ENCODE measurements around the gene PARD3. TPM values are rescaled to one million over a fixed set of nuclear protein-coding genes. Genes with fewer than 3 reads are reported as not detected.

Gene PARD3
- total RNA-seq, 2 donors from 2014 or later = 41.7 to 48.8 TPM

- TF ChIP-seq CTCF (IDR thresholded peaks at IDR 0.05) = no peak
- intact Hi-C loops (cut with DNase I) = no loop called here
- Histone ChIP-seq H3K4me3 (no peak overlapping the region), H3K27ac (peak overlapping the region; percentile 29), H3K9ac (ENCODE audit: low read depth in 2 of 2, low read length in 2 of 2) (no peak overlapping the region), H3K9me3 (no peaks in the 10 kb centered on the region), H3K36me3 (no peaks in the 10 kb centered on the region), H3K27me3 (no peaks in the 10 kb centered on the region), H3K4me1 (no peaks in the 10 kb centered on the region)
- DNase-seq = peak; percentile 51
These were observed 608.2 kb downstream of the PARD3 start for GRCh38 chr10:34206935-34207268.

DNA sequence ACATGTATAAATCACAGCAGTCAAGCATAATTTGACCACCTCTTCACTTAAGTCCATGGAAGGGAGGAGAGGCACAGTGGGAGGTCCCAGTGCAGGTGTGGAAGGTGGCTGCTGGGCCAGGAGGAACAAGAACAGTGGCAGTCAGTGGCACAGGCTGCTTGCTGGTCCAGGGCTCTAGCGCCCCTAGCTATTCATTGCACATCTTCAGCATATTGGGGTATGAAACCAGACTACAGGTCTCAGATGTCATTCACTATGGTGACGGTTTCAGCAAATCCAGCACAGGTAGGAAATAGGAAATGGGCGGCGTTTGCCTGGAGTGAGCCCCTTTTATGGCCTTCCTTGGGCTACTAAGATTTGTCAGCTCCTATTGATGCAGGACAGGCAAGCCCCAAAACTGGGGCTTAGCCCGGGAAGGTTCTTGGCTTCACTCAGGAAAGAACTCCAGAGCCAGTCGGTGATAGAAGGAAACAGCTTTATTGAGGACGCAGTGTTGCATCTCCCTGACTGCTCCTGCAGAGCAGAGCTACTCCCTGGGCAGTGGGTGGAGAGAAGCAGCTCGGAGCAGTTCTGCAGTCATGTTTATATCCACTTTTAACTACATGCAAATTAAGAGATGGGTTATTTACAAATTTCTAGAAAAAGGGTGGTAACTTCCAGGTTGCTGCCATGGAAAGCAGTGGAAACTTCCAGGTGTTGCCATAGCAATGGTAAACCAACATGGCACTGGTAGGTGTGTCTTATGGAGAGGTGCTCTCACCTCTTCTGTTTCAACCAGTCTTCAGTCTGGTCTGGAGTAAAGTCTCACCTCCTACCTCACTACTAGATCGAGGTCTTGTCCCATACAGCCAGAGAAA is 608.8 kb downstream of the PARD3 start:
- intact Hi-C loops (cut with DNase I) = no loop called here
- no peaks in the 10 kb centered on the region for H3K4me1 ChIP-seq
- DNase-seq = peak; percentile 34
- H3K9me3 ChIP-seq = no peaks in the 10 kb centered on the region
- no peak for TF ChIP-seq CTCF (IDR thresholded peaks at IDR 0.05)
- no peaks in the 10 kb centered on the region for H3K27me3 ChIP-seq
- H3K36me3 ChIP-seq = no peaks in the 10 kb centered on the region
- H3K9ac ChIP-seq (ENCODE audit: low read depth in 2 of 2, low read length in 2 of 2) = no peak overlapping the region
- H3K27ac ChIP-seq = peak overlapping the region; percentile 29
- no peak overlapping the region for H3K4me3 ChIP-seq

DNA sequence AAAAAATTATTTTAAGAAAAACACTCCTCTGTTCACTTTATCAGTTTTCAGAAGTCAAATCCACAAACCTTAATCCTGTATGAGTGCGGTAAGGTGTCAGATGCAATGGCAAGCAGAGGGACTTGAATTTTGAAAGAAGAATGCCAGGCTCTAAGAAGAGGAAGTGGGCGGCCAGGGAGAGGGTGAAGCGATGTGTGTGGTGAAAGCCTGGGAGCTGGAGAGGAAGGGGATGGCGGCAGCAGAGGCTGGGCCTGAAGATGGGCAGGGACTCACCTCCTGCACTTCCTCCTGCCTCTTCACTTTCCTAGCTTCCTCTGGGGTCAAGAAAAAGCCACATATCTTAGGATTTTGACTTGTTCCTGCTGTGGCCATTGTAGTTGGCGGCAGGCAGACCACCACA is 609.6 kb downstream of the PARD3 start:
- no peak for DNase-seq
- no peak overlapping the region for H3K27ac ChIP-seq
- no peaks in the 10 kb centered on the region for H3K9me3 ChIP-seq
- H3K9ac ChIP-seq (ENCODE audit: low read depth in 2 of 2, low read length in 2 of 2) = no peak overlapping the region
- no peaks in the 10 kb centered on the region for H3K27me3 ChIP-seq
- intact Hi-C loops (cut with DNase I) = no loop called here
- TF ChIP-seq CTCF (IDR thresholded peaks at IDR 0.05) = no peak
- H3K4me3 ChIP-seq = no peak overlapping the region
- no peaks in the 10 kb centered on the region for H3K36me3 ChIP-seq
- no peaks in the 10 kb centered on the region for H3K4me1 ChIP-seq

GRCh38 chr10:34203966-34204630 is 611.0 kb downstream of the PARD3 start:
- H3K9ac ChIP-seq (ENCODE audit: low read depth in 2 of 2, low read length in 2 of 2) = no peak overlapping the region
- intact Hi-C loops (cut with DNase I) = no loop called here
- H3K4me1 ChIP-seq = no peaks in the 10 kb centered on the region
- H3K36me3 ChIP-seq = no peaks in the 10 kb centered on the region
- H3K4me3 ChIP-seq = no peak overlapping the region
- TF ChIP-seq CTCF (IDR thresholded peaks at IDR 0.05) = no peak
- H3K27me3 ChIP-seq = no peaks in the 10 kb centered on the region
- H3K9me3 ChIP-seq = no peaks in the 10 kb centered on the region
- H3K27ac ChIP-seq = no peak overlapping the region
- DNase-seq = no peak

GRCh38 chr10:34200355-34200901 is 614.7 kb downstream of the PARD3 start:
- Histone ChIP-seq H3K27me3 (no peaks in the 10 kb centered on the region), H3K4me3 (no peak overlapping the region), H3K4me1 (no peaks in the 10 kb centered on the region), H3K27ac (no peak overlapping the region), H3K36me3 (no peaks in the 10 kb centered on the region), H3K9me3 (no peaks in the 10 kb centered on the region), H3K9ac (ENCODE audit: low read depth in 2 of 2, low read length in 2 of 2) (no peak overlapping the region)
- DNase-seq = no peak
- TF ChIP-seq CTCF (IDR thresholded peaks at IDR 0.05) = no peak
- intact Hi-C loops (cut with DNase I) = no loop called here

All from colonic mucosa (tissue), 4 donors.